HEK293T (cell line): Measurements from ENCODE around the gene OCA2.

Experiments used
- BHLHE40 ChIP-seq: fragments of 450-650 bp; IDR thresholded peaks from 2 replicates; pipeline ENCODE4 v1.6.1; 2016; ENCODE audit warnings: mild to moderate bottlenecking, moderate library complexity, borderline replicate concordance
- ZNF384 ChIP-seq: fragments of 450-650 bp; IDR thresholded peaks from 2 replicates; pipeline ENCODE4 v1.6.1; 2016

GRCh38 chr15:28097656-28098359 is 1.3 kb downstream of the OCA2 start:
- TF ChIP-seq ZNF384 (no peak), BHLHE40 (no peak)
